Fibroblast of peridontal ligament (primary cell): ENCODE measurements around the gene SSR2.
A peak's percentile ranks its signal among the peaks of the same experiment; 100 is the strongest.

ENCODE experiments used
- DNase-seq: peaks from one replicate; pipeline ENCODE4 v3.0.0-alpha.2; 2010; ENCODE audit errors: extremely low read depth

Gene SSR2

DNA sequence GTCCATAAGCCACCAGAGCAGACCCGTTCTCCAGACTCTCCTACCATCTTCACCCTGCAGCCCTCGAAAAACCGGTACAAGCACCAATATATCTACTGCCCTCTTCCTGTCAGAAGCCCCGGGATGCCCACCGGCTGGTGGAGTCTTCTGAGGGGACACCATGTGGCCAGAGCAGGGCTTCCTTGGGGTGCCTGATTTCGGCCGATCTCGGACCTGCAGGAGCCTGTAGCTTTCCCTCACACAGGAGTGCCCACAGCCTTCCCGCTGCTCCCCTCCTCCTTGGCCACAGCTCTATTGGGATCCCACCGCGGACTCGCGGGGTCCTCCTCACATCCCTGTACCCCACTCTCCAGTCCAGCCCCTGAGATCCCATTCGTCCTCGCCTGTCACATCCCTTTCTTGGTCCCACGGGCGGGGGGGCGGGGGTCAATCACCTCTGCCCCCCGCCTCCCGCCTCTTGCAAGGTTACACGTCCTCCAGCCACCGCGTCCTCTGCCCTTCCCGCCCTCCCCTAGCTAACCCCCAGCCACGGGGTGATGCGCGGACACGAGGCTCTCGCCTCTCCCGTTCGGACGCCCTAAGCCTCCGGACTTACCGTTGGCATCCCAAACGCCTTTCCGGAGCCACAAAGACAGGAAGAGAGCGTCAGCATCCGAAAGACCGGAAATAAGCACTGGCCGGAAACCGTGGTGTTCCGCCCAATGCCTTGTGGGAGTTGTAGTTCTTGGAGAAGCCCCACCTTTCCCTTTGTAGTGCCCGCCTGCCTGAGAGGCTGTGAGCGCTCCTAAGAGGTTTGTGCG lies at the start of gene SSR2:
TSS of gene SSR2 (minus strand) at position 659 of the 800 bp plus-strand sequence. CDS start 784 bp downstream, outside the sequence.
- peak; percentile 90 for DNase-seq

DNA sequence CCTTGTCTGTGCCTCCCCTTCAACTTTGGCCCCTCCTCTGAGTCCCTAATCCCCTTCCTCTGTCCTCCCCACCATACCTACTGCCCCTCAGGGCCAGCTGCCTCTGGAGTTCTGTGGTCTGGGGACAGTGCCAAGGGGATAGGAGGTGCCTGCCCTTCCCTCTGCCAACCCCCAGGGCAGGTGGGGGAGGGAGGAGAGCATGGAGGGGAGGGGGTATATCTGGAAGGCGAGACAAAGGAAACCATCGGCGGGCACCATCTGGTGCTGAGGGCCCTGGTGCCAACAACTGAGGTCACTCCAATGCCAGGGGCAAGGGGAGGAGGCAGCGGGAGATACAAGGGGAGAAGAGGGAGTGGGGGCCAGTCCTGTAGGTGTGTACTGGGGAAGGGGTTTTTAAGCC lies 49.8 kb upstream of the SSR2 start:
- DNase-seq, result no peak

GRCh38 chr1:156069490-156070455 lies 49.0 kb upstream of the SSR2 start:
- DNase-seq, result no peak

- DNase-seq, result no peak
These were observed 46.5 kb upstream of the SSR2 start for GRCh38 chr1:156067262-156067661.

DNA sequence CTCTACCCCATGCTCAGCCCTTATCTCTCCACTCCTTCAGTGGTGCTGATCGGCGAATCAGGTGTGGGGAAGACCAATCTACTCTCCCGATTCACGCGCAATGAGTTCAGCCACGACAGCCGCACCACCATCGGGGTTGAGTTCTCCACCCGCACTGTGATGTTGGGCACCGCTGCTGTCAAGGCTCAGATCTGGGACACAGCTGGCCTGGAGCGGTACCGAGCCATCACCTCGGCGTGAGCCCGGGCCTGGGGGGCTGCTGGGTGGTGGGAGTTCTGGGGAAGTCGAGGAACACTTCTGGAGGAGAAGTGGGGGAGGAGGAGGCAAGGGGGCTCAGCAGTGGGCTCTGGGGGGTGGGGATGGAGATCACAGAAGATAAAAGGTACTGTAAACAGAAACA lies 45.1 kb upstream of the SSR2 start:
- no peak for DNase-seq

GRCh38 chr1:156065212-156065611 lies 44.5 kb upstream of the SSR2 start:
- DNase-seq, result no peak

DNA sequence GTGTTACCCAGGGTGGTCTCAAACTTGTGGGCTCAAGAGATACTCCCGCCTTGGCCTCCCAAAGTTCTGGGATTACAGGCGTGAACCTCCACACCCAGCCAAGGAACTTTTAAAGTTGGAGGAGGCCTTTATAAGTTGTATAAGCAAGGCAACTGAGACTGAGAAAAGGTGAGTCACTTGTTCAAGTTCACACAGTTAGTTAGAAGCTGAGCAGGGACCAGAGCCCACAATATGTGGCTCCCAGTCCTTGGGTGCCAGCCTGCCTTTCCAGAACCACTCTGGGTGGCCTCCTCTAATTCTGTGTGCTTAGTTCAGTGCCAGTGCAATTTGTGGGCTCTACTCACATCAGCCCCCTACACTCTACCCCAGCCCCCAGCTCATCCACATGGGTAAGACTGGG lies 43.9 kb upstream of the SSR2 start:
- no peak for DNase-seq

GRCh38 chr1:156063997-156064285 lies 43.2 kb upstream of the SSR2 start:
- no peak for DNase-seq

- no peak for DNase-seq
These were observed 41.4 kb upstream of the SSR2 start for GRCh38 chr1:156062189-156062588.

DNA sequence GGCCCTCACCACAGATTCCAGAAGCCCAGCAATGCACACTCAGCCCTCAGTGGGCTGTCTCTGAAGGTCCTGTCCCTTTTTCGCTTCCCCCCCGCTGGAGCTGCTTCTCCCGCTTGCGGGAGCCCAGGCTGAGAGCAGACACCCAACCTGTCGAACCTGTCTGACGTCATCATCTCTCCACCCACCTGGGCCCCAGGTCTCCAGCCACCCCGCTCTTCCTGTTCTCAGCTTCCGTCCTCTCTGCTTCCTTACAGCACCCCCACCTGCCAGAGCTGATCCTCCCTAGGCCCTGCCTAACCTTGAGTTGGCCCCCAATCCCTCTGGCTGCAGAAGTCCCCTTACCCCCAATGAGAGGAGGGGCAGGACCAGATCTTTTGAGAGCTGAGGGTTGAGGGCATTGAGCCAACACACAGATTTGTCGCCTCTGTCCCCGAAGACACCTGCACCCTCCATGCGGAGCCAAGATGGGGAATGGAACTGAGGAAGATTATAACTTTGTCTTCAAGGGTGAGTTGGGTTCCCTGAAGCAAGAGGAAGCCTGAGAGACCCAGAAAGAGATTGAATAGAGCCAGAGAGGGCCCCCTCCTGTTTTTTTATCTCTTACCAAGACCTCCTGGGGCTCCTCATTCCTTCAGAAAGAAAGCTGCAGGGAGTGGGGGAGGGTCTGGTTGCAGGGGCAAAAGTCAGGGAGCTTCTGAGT lies 40.3 kb upstream of the SSR2 start, which contains the start of gene RAB25:
TSS of gene RAB25 (plus strand) at position 224 of the 700 bp plus-strand sequence. CDS start at position 465, 241 bp downstream.
- no peak for DNase-seq

DNA sequence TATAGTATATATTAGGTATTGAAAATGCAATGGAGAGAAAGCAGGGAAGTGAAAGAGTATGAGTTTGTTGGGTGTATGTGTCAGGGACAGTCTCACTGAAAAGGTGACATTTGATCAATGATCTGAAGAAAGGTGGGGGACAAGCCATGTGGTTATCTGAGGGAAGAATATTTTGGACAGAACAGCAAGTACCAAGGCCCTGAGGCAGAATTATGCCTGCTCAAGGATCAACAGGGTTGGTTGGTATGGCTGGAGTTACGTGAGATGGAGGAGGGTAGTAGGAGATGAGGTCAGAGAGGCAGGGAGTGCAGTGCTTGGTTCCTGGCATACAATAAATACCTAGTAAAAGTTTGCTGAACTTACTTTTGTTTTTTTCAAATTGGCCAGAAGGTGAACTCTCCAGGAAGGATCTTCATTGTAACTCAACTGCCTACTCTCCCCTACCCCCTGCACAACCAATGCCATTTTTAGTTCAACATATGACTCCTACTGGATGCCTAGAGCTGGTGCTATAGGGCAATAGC lies 35.6 kb upstream of the SSR2 start:
- DNase-seq, result no peak

DNA sequence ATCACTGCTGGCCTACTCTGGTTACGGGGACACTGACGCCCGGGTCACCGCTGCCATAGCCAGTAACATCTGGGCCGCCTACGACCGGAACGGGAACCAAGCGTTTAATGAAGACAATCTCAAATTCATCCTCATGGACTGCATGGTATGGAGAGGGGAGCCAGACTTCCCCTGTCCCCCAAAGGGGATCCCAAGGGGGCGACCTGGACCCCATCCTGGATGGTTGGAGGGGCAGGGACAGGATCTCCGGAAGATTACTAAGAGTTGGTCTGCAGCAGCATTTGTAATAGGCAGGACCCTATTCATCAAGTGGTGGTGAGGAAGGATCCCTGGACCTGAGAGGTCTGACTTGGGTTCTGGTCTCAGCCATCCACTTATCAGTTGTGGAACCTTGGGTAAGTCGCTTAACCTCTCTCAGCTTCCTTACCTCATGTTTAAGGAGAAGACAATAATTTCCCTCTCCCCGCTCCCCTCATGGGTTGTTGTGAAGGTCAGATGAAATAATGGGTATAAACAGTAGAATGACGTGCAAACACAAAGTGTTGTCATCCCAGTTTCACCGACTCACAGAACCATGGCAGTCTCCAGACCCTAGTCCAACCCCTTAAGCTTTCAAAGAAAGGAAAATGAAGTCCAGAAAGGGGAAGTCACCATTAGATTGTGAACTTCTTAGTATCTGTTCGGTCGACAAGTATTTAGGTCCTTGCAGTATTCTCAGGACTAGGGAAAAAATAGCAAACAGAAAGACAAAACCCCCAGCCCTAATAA lies 34.7 kb upstream of the SSR2 start:
- no peak for DNase-seq

DNA sequence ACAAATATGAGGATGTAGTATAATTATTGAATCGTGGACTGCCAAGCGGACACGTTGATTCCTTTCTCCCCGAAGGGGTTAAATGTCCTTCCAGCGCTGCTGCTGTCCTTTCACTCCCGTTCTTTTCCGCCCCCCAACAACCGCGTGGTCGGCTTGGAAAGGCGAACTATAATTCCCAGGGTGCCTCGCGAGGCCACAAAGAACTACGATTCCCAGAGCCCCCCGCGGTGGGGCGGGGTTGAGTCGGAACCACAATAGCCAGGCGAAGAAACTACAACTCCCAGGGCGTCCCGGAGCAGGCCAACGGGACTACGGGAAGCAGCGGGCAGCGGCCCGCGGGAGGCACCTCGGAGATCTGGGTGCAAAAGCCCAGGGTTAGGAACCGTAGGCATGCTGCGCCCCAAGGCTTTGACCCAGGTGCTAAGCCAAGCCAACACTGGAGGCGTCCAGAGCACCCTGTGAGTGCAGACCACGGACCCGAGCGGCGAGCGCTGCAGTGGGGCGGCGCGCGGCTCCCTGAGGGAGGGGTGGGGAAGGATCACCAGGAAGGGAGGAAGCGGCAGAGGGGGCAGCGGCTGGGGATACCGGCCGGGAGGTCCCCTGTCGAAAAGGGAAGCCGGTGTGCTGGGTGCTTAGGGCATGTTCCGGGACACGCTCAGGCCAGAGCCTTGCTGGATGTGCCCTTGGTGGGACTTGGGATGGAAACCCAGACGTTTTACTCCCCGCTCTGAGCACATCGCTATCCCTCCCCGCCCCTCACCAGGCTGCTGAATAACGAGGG lies 33.9 kb upstream of the SSR2 start, which contains the start of gene LAMTOR2:
TSS of gene LAMTOR2 (plus strand) at position 283 of the 781 bp plus-strand sequence. CDS start at position 391, 108 bp downstream.
- DNase-seq, result peak; percentile 92

DNA sequence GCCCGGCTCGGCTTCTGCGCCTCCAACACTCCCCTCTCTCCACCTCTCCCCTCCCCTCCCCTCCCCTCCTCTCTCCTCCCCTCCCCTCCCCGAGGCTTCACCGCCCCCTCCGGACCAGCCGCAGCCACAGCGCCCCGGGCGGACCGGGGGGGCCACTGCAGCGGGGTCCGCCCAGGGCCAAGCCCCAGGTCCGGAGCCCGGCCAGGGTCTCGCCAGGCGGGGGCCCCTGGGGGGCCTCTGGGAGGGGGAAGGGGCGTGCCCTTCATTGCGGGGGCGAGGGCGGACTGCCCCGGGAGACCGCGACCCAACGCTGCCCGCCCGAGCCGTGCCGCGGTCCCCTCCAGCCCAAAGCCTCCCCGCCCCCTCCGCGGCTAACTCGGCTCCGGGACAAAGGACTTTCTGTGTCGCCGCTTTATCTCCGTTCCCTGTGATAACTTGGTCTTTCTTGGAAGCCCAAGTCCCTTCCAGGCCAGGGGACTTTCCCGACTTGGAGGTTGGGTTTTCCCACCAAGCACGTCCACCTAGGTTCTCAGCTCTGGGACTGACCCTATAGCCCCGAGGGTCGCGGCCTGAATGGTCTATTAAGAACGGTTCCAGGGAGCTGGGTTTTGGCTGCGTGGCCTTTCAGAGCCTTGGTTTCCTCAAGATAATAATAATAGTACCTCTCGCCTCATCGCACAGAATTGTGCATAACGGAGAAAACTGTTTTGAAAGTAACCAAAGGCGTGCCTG lies 33.2 kb upstream of the SSR2 start, which contains the start of gene UBQLN4:
TSS of gene UBQLN4 (minus strand) at position 31 of the 732 bp plus-strand sequence. CDS start 97 bp downstream, outside the sequence.
- DNase-seq, result peak; percentile 70

GRCh38 chr1:156052862-156053767 lies 32.4 kb upstream of the SSR2 start:
- DNase-seq, result peak; percentile 70

GRCh38 chr1:156051011-156051725 lies 30.4 kb upstream of the SSR2 start:
- DNase-seq, result no peak

GRCh38 chr1:156050376-156050775 lies 29.6 kb upstream of the SSR2 start:
- no peak for DNase-seq
